ENCODE data around the gene PEX11G.

The PEX11G gene

DNA sequence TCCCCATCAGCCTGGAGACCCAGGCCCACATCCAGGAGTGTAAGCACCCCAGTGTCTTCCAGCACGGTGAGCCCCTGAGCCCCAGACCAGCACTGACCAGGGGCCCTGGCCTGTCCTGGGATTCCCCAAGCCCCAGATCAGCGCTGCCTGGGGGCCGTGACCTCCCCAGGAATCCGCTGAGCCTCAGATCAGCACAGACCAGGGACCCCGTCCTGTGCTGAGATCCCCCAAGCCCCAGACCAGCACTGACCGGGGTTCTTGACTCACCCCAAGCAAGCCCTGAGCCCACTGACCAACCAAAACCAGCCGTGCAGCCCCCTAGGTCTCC lies 39.3 kb upstream of the PEX11G start:
- H3K79me2 ChIP-seq (ENCODE audit: control insufficient read depth, low read length) = no peaks in the 10 kb centered on the region
- H3K9me3 ChIP-seq (ENCODE audit: control insufficient read depth, insufficient read depth, low read length) = no peaks in the 10 kb centered on the region
- H3K4me2 ChIP-seq (ENCODE audit: low read length) = no peak overlapping the region
- no peaks in the 10 kb centered on the region for H3K36me3 ChIP-seq (ENCODE audit: control insufficient read depth, low read length)
- H3K4me3 ChIP-seq (ENCODE audit: low read length) = no peak overlapping the region
- no peak overlapping the region for H3K27ac ChIP-seq (ENCODE audit: low read depth, low read length)
- no peaks in the 10 kb centered on the region for H3K9me2 ChIP-seq (replicated peaks; ENCODE audit: control insufficient read depth, low read length)
- H3F3A ChIP-seq (ENCODE audit: control insufficient read depth, insufficient read depth) = no peaks in the 10 kb centered on the region
- H3K4me1 ChIP-seq (ENCODE audit: control insufficient read depth, low read length) = peaks cover 2% of the 10 kb centered on the region
- 0 out of 2 replicates have a peak, but pooled peaks cover 2% of the 10 kb centered on the region for H3K27me3 ChIP-seq (ENCODE audit: control insufficient read depth, low read length)
- no peaks in the 10 kb centered on the region for H4K20me1 ChIP-seq (ENCODE audit: control insufficient read depth, insufficient read depth, low read depth, low read length)
- TF ChIP-seq, protein P1, sequence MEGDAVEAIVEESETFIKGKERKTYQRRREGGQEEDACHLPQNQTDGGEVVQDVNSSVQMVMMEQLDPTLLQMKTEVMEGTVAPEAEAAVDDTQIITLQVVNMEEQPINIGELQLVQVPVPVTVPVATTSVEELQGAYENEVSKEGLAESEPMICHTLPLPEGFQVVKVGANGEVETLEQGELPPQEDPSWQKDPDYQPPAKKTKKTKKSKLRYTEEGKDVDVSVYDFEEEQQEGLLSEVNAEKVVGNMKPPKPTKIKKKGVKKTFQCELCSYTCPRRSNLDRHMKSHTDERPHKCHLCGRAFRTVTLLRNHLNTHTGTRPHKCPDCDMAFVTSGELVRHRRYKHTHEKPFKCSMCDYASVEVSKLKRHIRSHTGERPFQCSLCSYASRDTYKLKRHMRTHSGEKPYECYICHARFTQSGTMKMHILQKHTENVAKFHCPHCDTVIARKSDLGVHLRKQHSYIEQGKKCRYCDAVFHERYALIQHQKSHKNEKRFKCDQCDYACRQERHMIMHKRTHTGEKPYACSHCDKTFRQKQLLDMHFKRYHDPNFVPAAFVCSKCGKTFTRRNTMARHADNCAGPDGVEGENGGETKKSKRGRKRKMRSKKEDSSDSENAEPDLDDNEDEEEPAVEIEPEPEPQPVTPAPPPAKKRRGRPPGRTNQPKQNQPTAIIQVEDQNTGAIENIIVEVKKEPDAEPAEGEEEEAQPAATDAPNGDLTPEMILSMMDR (IDR thresholded peaks at IDR 0.05; ENCODE audit: low read depth, low read length, poor library complexity, severe bottlenecking) = no peak
- no peak for TF ChIP-seq EZH2phosphoT487 (IDR thresholded peaks at IDR 0.05; ENCODE audit: borderline replicate concordance, low read length)

DNA sequence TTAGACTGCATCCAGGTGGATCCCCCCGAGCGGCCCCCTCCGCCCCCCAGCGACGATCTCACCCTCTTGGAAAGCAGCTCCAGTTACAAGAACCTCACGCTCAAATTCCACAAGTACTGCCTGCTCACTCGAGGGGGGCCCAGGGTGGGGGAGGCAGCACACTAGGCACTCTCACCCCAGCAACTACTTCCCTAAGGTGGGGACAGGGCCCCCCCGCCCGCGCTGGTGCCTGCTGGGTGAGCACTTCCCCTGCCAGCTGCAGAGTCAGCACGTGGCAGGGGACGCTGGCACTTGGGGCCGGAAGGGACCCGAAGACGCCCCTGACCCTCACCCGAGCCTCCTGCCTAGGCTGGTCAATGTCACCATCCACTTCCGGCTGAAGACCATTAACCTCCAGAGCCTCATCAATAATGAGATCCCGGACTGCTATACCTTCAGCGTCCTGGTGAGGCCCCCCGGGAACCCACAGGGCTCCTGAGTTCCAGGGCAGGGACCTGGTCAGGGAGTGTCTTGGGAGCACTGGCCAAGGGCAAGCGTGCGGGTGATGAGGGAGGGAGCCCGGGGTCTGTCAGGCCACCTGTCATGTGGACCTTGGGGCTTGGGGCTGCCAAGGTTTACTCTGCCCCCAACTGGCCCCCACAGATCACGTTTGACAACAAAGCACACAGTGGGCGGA lies 38.8 kb upstream of the PEX11G start:
- 0 out of 2 replicates have a peak, but pooled peaks cover 4% of the 10 kb centered on the region for H3K27me3 ChIP-seq (ENCODE audit: control insufficient read depth, low read length)
- H3K79me2 ChIP-seq (ENCODE audit: control insufficient read depth, low read length) = no peaks in the 10 kb centered on the region
- H3F3A ChIP-seq (ENCODE audit: control insufficient read depth, insufficient read depth) = no peaks in the 10 kb centered on the region
- no peak overlapping the region for H3K4me2 ChIP-seq (ENCODE audit: low read length)
- no peak overlapping the region for H3K4me3 ChIP-seq (ENCODE audit: low read length)
- no peaks in the 10 kb centered on the region for H3K36me3 ChIP-seq (ENCODE audit: control insufficient read depth, low read length)
- no peaks in the 10 kb centered on the region for H3K9me2 ChIP-seq (replicated peaks; ENCODE audit: control insufficient read depth, low read length)
- peaks cover 7% of the 10 kb centered on the region for H3K4me1 ChIP-seq (ENCODE audit: control insufficient read depth, low read length)
- TF ChIP-seq, protein P1 (IDR thresholded peaks at IDR 0.05; ENCODE audit: low read depth, low read length, poor library complexity, severe bottlenecking) = no peak
- TF ChIP-seq EZH2phosphoT487 (IDR thresholded peaks at IDR 0.05; ENCODE audit: borderline replicate concordance, low read length) = no peak
- H4K20me1 ChIP-seq (ENCODE audit: control insufficient read depth, insufficient read depth, low read depth, low read length) = no peaks in the 10 kb centered on the region
- no peaks in the 10 kb centered on the region for H3K9me3 ChIP-seq (ENCODE audit: control insufficient read depth, insufficient read depth, low read length)
- no peak overlapping the region for H3K27ac ChIP-seq (ENCODE audit: low read depth, low read length)

DNA sequence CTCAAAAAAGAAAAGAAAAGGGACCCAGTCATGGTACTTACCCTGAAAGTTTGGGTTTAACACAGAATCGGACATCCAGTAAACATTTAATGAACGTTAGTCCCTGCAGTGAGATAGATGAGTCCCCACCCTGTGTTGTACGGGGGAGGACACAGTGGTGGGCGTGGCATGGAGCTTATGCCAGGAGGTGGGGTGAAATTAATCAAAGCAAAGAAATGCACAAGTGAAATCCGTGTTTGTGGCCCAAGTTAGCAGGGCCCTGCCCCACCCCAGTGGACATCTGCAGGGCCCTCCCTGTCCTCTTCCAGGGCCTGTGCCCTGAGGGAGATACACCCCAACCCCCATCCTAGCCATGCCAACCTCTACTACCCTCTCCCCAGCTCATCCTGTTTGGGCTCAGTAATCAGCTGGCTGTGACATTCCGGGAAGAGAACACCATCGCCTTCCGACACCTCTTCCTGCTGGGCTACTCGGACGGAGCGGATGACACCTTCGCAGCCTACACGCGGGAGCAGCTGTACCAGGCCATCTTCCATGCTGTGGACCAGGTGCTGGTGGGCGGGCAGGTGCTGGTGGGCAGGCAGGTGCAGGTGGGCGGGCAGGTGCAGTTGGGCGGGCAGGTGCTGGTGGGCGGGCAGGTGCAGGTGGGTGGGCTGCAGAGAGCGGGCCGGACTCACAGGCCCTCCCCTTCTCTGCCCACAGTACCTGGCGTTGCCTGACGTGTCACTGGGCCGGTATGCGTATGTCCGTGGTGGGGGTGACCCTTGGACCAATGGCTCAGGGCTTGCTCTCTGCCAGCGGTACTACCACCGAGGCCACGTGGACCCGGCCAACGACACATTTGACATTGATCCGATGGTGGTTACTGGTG lies 37.5 kb upstream of the PEX11G start:
- no peak overlapping the region for H3K4me3 ChIP-seq (ENCODE audit: low read length)
- H3K4me1 ChIP-seq (ENCODE audit: control insufficient read depth, low read length) = peaks cover 14% of the 10 kb centered on the region
- no peaks in the 10 kb centered on the region for H4K20me1 ChIP-seq (ENCODE audit: control insufficient read depth, insufficient read depth, low read depth, low read length)
- no peak for TF ChIP-seq EZH2phosphoT487 (IDR thresholded peaks at IDR 0.05; ENCODE audit: borderline replicate concordance, low read length)
- no peaks in the 10 kb centered on the region for H3K9me3 ChIP-seq (ENCODE audit: control insufficient read depth, insufficient read depth, low read length)
- H3K79me2 ChIP-seq (ENCODE audit: control insufficient read depth, low read length) = no peaks in the 10 kb centered on the region
- 0 out of 2 replicates have a peak, but pooled peaks cover 4% of the 10 kb centered on the region for H3K27me3 ChIP-seq (ENCODE audit: control insufficient read depth, low read length)
- H3K36me3 ChIP-seq (ENCODE audit: control insufficient read depth, low read length) = no peaks in the 10 kb centered on the region
- no peak overlapping the region for H3K27ac ChIP-seq (ENCODE audit: low read depth, low read length)
- H3F3A ChIP-seq (ENCODE audit: control insufficient read depth, insufficient read depth) = no peaks in the 10 kb centered on the region
- H3K4me2 ChIP-seq (ENCODE audit: low read length) = no peak overlapping the region
- H3K9me2 ChIP-seq (replicated peaks; ENCODE audit: control insufficient read depth, low read length) = no peaks in the 10 kb centered on the region
